ENCODE data around the gene ITGA4.

ITGA4 gene

DNA sequence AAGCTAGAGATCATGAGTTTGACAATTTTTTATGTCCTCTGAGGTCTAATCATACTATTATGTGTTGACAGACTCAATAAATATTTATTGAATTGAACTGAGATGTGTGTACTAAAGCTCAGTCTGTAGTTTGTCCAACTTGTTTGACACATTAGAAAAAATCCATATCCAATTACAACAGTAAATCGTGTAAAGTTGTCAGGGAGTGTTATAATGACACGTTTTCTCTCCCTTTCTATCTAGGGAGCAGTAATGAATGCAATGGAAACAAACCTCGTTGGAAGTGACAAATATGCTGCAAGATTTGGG lies 28.4 kb downstream of the ITGA4 start:
- no peak overlapping the region for H3K9ac ChIP-seq (ENCODE audit: low read depth, low read length)

GRCh38 chr2:181499231-181499630 lies 42.0 kb downstream of the ITGA4 start:
- H3K79me2 ChIP-seq (ENCODE audit: insufficient read depth, low read length), result peaks cover 66% of the 10 kb centered on the region

More for the DNA sequence above, 28.4 kb downstream of the ITGA4 start:
- no peak overlapping the region for H3K27ac ChIP-seq (ENCODE audit: low read length)
- no peak overlapping the region for H3K4me3 ChIP-seq (ENCODE audit: low read depth in 1 of 2, low read length in 2 of 2)
- no peak overlapping the region for H3K4me2 ChIP-seq (ENCODE audit: insufficient read depth, low read length)
- no peak for ATAC-seq (ENCODE audit: insufficient read depth, low read depth)
- H3K79me2 ChIP-seq (ENCODE audit: insufficient read depth, low read length), result peaks cover 77% of the 10 kb centered on the region
- H3K4me1 ChIP-seq (ENCODE audit: insufficient read depth, low read length), result no peaks in the 10 kb centered on the region
- H4K20me1 ChIP-seq (ENCODE audit: insufficient read depth, low read length), result peaks cover 3% of the 10 kb centered on the region; the same call in 1 of the 2 replicates
- no peaks in the 10 kb centered on the region for H3K9me3 ChIP-seq (ENCODE audit: insufficient read depth, low read length, severe bottlenecking)
- no peak for DNase-seq
- H3K36me3 ChIP-seq (ENCODE audit: insufficient read depth, low read length), result peaks cover 94% of the 10 kb centered on the region
- no peak overlapping the region for H2AFZ ChIP-seq (ENCODE audit: low read depth, low read length)
- H3K27me3 ChIP-seq (ENCODE audit: insufficient read depth, low read length, poor library complexity), result no peaks in the 10 kb centered on the region
- no peak for TF ChIP-seq EZH2 (IDR thresholded peaks at IDR 0.05; ENCODE audit: borderline replicate concordance, low read depth, low read length, severe bottlenecking)
- TF ChIP-seq CTCF (IDR thresholded peaks at IDR 0.05; ENCODE audit: borderline replicate concordance, extremely low read depth, low read length, poor library complexity, severe bottlenecking), result no peak

DNA sequence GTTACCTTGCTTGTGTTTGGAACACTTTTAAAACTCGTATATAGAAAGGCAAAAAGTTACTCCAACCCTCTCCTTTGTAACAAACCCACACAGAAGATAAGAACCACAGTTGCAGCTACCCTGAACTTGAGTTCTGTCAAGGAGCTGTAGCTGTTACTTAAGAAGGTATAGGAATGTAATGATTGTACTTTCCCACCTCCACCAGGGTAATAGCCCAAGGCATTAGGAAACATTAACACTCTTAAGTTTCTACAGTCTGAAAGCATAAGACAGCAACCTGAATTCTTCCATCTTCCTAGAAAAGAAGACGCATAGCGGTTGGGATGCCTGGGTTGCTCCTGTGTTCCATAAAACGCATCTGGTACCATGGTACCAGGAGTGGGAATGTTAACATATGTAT lies 43.0 kb downstream of the ITGA4 start:
- Histone ChIP-seq H3K4me1 (ENCODE audit: insufficient read depth, low read length) (no peaks in the 10 kb centered on the region; the same call in 1 of the 2 replicates), H3K9ac (ENCODE audit: low read depth, low read length) (no peak overlapping the region), H3K4me3 (ENCODE audit: low read depth in 1 of 2, low read length in 2 of 2) (no peak overlapping the region), H3K27ac (ENCODE audit: low read length) (no peak overlapping the region), H3K27me3 (ENCODE audit: insufficient read depth, low read length, poor library complexity) (no peaks in the 10 kb centered on the region), H3K4me2 (ENCODE audit: insufficient read depth, low read length) (no peak overlapping the region), H4K20me1 (ENCODE audit: insufficient read depth, low read length) (peaks cover 18% of the 10 kb centered on the region; the same call in 1 of the 2 replicates), H3K36me3 (ENCODE audit: insufficient read depth, low read length) (peaks cover 95% of the 10 kb centered on the region), H2AFZ (ENCODE audit: low read depth, low read length) (no peak overlapping the region), H3K79me2 (ENCODE audit: insufficient read depth, low read length) (peaks cover 63% of the 10 kb centered on the region), H3K9me3 (ENCODE audit: insufficient read depth, low read length, severe bottlenecking) (no peaks in the 10 kb centered on the region)
- DNase-seq (no peak), ATAC-seq (ENCODE audit: insufficient read depth, low read depth) (no peak)
- TF ChIP-seq EZH2 (IDR thresholded peaks at IDR 0.05; ENCODE audit: borderline replicate concordance, low read depth, low read length, severe bottlenecking), result no peak
- TF ChIP-seq CTCF (IDR thresholded peaks at IDR 0.05; ENCODE audit: borderline replicate concordance, extremely low read depth, low read length, poor library complexity, severe bottlenecking), result no peak

More at GRCh38 chr2:181499231-181499630, 42.0 kb downstream of the ITGA4 start:
- TF ChIP-seq EZH2 (IDR thresholded peaks at IDR 0.05; ENCODE audit: borderline replicate concordance, low read depth, low read length, severe bottlenecking) (no peak), CTCF (IDR thresholded peaks at IDR 0.05; ENCODE audit: borderline replicate concordance, extremely low read depth, low read length, poor library complexity, severe bottlenecking) (no peak)
- no peak overlapping the region for H3K9ac ChIP-seq (ENCODE audit: low read depth, low read length)
- H3K27ac ChIP-seq (ENCODE audit: low read length), result no peak overlapping the region
- DNase-seq, result no peak
- H2AFZ ChIP-seq (ENCODE audit: low read depth, low read length), result no peak overlapping the region
- H3K4me2 ChIP-seq (ENCODE audit: insufficient read depth, low read length), result no peak overlapping the region
- no peak for ATAC-seq (ENCODE audit: insufficient read depth, low read depth)
- no peaks in the 10 kb centered on the region; the same call in 1 of the 2 replicates for H3K4me1 ChIP-seq (ENCODE audit: insufficient read depth, low read length)
- peaks cover 18% of the 10 kb centered on the region; the same call in 1 of the 2 replicates for H4K20me1 ChIP-seq (ENCODE audit: insufficient read depth, low read length)
- H3K4me3 ChIP-seq (ENCODE audit: low read depth in 1 of 2, low read length in 2 of 2), result no peak overlapping the region
- no peaks in the 10 kb centered on the region for H3K9me3 ChIP-seq (ENCODE audit: insufficient read depth, low read length, severe bottlenecking)
- H3K27me3 ChIP-seq (ENCODE audit: insufficient read depth, low read length, poor library complexity), result no peaks in the 10 kb centered on the region
- H3K36me3 ChIP-seq (ENCODE audit: insufficient read depth, low read length), result peaks cover 95% of the 10 kb centered on the region

DNA sequence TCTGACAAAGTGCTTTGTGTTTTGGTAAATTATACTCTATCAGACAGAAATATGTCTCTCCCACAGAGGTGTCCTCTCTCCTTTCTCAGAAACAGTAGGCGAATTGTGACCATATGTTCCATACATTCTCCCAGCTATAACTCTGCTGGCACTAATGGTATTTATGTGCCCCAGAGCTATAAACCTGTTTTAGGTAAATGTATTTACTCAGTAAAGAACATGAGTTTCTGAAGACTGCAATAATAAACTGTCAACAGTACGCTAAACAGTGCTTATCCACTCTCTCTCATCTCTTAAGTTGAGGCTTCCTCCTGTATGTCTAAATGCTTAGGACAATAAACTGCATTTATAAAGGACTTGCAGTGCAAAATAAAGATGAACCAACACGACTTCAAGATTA lies 58.5 kb downstream of the ITGA4 start:
- DNase-seq (no peak), ATAC-seq (ENCODE audit: insufficient read depth, low read depth) (no peak)
- Histone ChIP-seq H4K20me1 (ENCODE audit: insufficient read depth, low read length) (peaks cover 2% of the 10 kb centered on the region; the same call in 1 of the 2 replicates), H3K9me3 (ENCODE audit: insufficient read depth, low read length, severe bottlenecking) (no peaks in the 10 kb centered on the region), H3K4me3 (ENCODE audit: low read depth in 1 of 2, low read length in 2 of 2) (no peak overlapping the region), H2AFZ (ENCODE audit: low read depth, low read length) (no peak overlapping the region), H3K27me3 (ENCODE audit: insufficient read depth, low read length, poor library complexity) (no peaks in the 10 kb centered on the region), H3K27ac (ENCODE audit: low read length) (no peak overlapping the region), H3K9ac (ENCODE audit: low read depth, low read length) (no peak overlapping the region), H3K4me2 (ENCODE audit: insufficient read depth, low read length) (no peak overlapping the region), H3K79me2 (ENCODE audit: insufficient read depth, low read length) (peaks cover 2% of the 10 kb centered on the region; the same call in 1 of the 2 replicates), H3K4me1 (ENCODE audit: insufficient read depth, low read length) (peaks cover 3% of the 10 kb centered on the region; the same call in 1 of the 2 replicates), H3K36me3 (ENCODE audit: insufficient read depth, low read length) (peaks cover 97% of the 10 kb centered on the region)
- TF ChIP-seq EZH2 (IDR thresholded peaks at IDR 0.05; ENCODE audit: borderline replicate concordance, low read depth, low read length, severe bottlenecking) (no peak), CTCF (IDR thresholded peaks at IDR 0.05; ENCODE audit: borderline replicate concordance, extremely low read depth, low read length, poor library complexity, severe bottlenecking) (no peak)

Measured in DND-41 (cell line).